Sigmoid colon (tissue), 7 donors: Measurements from ENCODE around the gene TSPAN18. TPM values are rescaled to one million over a fixed set of nuclear protein-coding genes. Genes with fewer than 3 reads are reported as not detected.
A peak's percentile ranks its signal among the peaks of the same experiment; 100 is the strongest.

Source experiments
- DNase-seq: peaks from one replicate; pipeline ENCODE4 v3.0.0-alpha.2; 2019
- H3K27ac ChIP-seq, 4 donors: fragments of 200-600 bp; sonication (generic); one replicate each; pipeline ENCODE4 v1.5.1; 2016 to 2019; ENCODE audit warnings: mild to moderate bottlenecking in 1 of 4
- H3K27me3 ChIP-seq, 3 donors: fragments of 200-600 bp; sonication (generic); one replicate each; pipeline ENCODE4 v1.5.1; 2019; ENCODE audit warnings: mild to moderate bottlenecking in 1 of 3
- H3K36me3 ChIP-seq, 4 donors: fragments of 200-600 bp; sonication (generic); one replicate each; pipeline ENCODE4 v1.5.1; 2016 to 2019
- H3K4me1 ChIP-seq, 4 donors: fragments of 200-600 bp; sonication (generic); one replicate each; pipeline ENCODE4 v1.5.1; 2017 to 2019
- H3K4me3 ChIP-seq, 4 donors: fragments of 200-600 bp; sonication (generic); one replicate each; pipeline ENCODE4 v1.5.1; 2017 to 2019; ENCODE audit warnings: mild to moderate bottlenecking in 2 of 4, moderate library complexity in 1 of 4
- H3K9me3 ChIP-seq, 4 donors: fragments of 200-600 bp in 3 of 4; sonication (generic) in 3 of 4; one replicate each; pipeline versions ENCODE4 v1.5.1 to v1.6.1; 2013 to 2019
- CTCF ChIP-seq, 4 experiments: fragments of 450-650 bp in 3 of 4; fragments of 200-600 bp in 1 of 4; IDR thresholded peaks; one replicate each; pipeline ENCODE4 v1.5.1; 2016 to 2019; ENCODE audit warnings: antibody characterized with exemption in 4 of 4, mild to moderate bottlenecking in 3 of 4, moderate library complexity in 2 of 4
- EP300 ChIP-seq, 4 donors: sonication (generic); formaldehyde crosslinking; IDR thresholded peaks; one replicate each; pipeline ENCODE4 v1.6.1; 2017; ENCODE audit warnings: antibody characterized with exemption in 4 of 4
- POLR2A ChIP-seq, 2 donors: fragments of 450-650 bp; IDR thresholded peaks; one replicate each; pipeline ENCODE4 v1.6.1; 2016; ENCODE audit warnings: antibody characterized with exemption in 2 of 2, mild to moderate bottlenecking in 2 of 2, moderate library complexity in 2 of 2
- POLR2AphosphoS5 ChIP-seq, 4 donors: sonication (generic); formaldehyde crosslinking; IDR thresholded peaks; one replicate each; pipeline ENCODE4 v1.6.1; 2017; ENCODE audit warnings: antibody characterized with exemption in 4 of 4
- whole genome bisulfite sequencing, 2 donors: extraction: QIAGEN DNeasy Blood & Tissue Kit; methylation state at CpG; one replicate each; pipeline ENCODE4 v1.1.7; 2013; 5-methylcytosine and 5-hydroxymethylcytosine counted together
- intact Hi-C: fragments of 100-400 bp; cut with DNase I; formaldehyde crosslinking; loops from one replicate; pipeline ENCODE4 v1.15.1; 2023
- polyA plus RNA-seq, 3 donors: library from polyadenylated mRNA; stranded (reverse); fragments of 200-250 nt; gene quantifications; one replicate each; pipeline ENCODE4 v1.2.3, GENCODE V29; 2013
- total RNA-seq, 4 donors: library from RNA; depleted of rRNA; stranded (reverse); fragments of >200 nt; gene quantifications; one replicate each; pipeline ENCODE4 v1.1.0, GENCODE V29; 2016
- donor health status: healthy with polysubstance abuse.
- donor health status: Bipolar disorder and iron deficiency.
- donor health status: healthy.

The TSPAN18 gene
- total and polyA plus RNA-seq, 7 donors, result 0.23 to 75.3 (median 13.8) TPM

GRCh38 chr11:44701276-44701675 is 25.5 kb upstream of the TSPAN18 start:
- intact Hi-C loops, result loop anchor here (2.0 to 5.0 kb wide), 2 partner anchors 64 to 74 kb away; no protein-coding TSS in a partner anchor
- H3K27me3 ChIP-seq, result no peaks in the 10 kb centered on the region
- H3K36me3 ChIP-seq, result no peaks in the 10 kb centered on the region
- H3K27ac ChIP-seq, result peak overlapping the region in 2 of 4 donors; percentile 30 to 51
- TF ChIP-seq POLR2AphosphoS5 (IDR thresholded peaks at IDR 0.05) (no peak), EP300 (IDR thresholded peaks at IDR 0.05) (no peak), POLR2A (IDR thresholded peaks at IDR 0.05) (no peak), CTCF (IDR thresholded peaks at IDR 0.05) (no peak)
- 18% methylated on average over 2 of the region's 2 CpGs for WGBS, 2 donors
- H3K9me3 ChIP-seq, result peaks cover 0 to 4% (median 0%) of the 10 kb centered on the region in 4 donors
- no peak for DNase-seq
- H3K4me3 ChIP-seq, result no peak overlapping the region
- H3K4me1 ChIP-seq, result peaks cover 0 to 34% (median 33%) of the 10 kb centered on the region in 4 donors

DNA sequence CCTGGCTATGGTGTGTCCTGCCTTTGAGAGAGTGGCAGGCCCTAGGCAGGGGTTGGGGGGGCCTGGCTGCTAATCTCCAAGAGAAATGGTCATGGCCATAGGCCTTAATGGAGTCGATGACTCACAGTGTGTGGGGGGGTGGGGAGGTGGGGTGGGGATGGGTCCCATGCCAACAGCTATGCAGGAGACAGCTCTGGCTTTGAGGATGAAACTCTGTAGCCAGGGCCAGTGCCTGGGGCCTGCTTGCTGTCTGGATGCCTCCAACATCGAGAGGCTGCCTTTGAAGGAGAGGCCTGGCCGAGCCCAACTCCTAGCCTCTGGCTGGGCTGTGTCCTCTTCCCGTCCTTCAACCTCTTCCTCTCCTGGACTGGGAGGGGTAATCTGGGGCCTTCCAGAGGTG is 23.9 kb upstream of the TSPAN18 start:
- DNase-seq, result peak; percentile 93
- no peaks in the 10 kb centered on the region for H3K27me3 ChIP-seq
- TF ChIP-seq EP300 (IDR thresholded peaks at IDR 0.05) (peak in 2 of 4 donors; percentile 22 to 34), POLR2AphosphoS5 (IDR thresholded peaks at IDR 0.05) (peak in 3 of 4 donors; percentile 71 to 75 (median 74)), POLR2A (IDR thresholded peaks at IDR 0.05) (no peak), CTCF (IDR thresholded peaks at IDR 0.05) (no peak)
- peaks cover 0 to 34% (median 33%) of the 10 kb centered on the region in 4 donors for H3K4me1 ChIP-seq
- intact Hi-C loops, result loop anchor here (5.0 kb wide), 1 partner anchor 76 kb away; no protein-coding TSS in a partner anchor
- H3K27ac ChIP-seq, result peak overlapping the region in 3 of 4 donors; percentile 69 to 81 (median 74)
- H3K4me3 ChIP-seq, result no peak overlapping the region
- no peaks in the 10 kb centered on the region for H3K36me3 ChIP-seq
- peaks cover 0 to 4% (median 0%) of the 10 kb centered on the region in 4 donors for H3K9me3 ChIP-seq
- 79 to 88% methylated on average over 4 of the region's 4 CpGs for WGBS, 2 donors

GRCh38 chr11:44707094-44707493 is 19.7 kb upstream of the TSPAN18 start:
- H3K36me3 ChIP-seq, result no peaks in the 10 kb centered on the region
- H3K9me3 ChIP-seq, result peaks cover 0 to 4% (median 0%) of the 10 kb centered on the region in 4 donors
- TF ChIP-seq CTCF (IDR thresholded peaks at IDR 0.05), result no peak
- TF ChIP-seq EP300 (IDR thresholded peaks at IDR 0.05), result no peak
- no peak for TF ChIP-seq POLR2AphosphoS5 (IDR thresholded peaks at IDR 0.05)
- no peak for TF ChIP-seq POLR2A (IDR thresholded peaks at IDR 0.05)
- 71 to 75% methylated on average over 2 of the region's 2 CpGs for WGBS, 2 donors
- no peaks in the 10 kb centered on the region for H3K27me3 ChIP-seq
- no peak overlapping the region for H3K27ac ChIP-seq
- no peak for DNase-seq
- no peak overlapping the region for H3K4me3 ChIP-seq
- intact Hi-C loops, result no loop called here
- H3K4me1 ChIP-seq, result peaks cover 0 to 12% (median 11%) of the 10 kb centered on the region in 4 donors

- intact Hi-C loops, result no loop called here
- H3K27ac ChIP-seq, result no peak overlapping the region
- DNase-seq, result no peak
- no peaks in the 10 kb centered on the region for H3K36me3 ChIP-seq
- TF ChIP-seq POLR2AphosphoS5 (IDR thresholded peaks at IDR 0.05) (no peak), POLR2A (IDR thresholded peaks at IDR 0.05) (no peak), EP300 (IDR thresholded peaks at IDR 0.05) (no peak), CTCF (IDR thresholded peaks at IDR 0.05) (no peak)
- H3K9me3 ChIP-seq, result peaks cover 0 to 4% (median 0%) of the 10 kb centered on the region in 4 donors
- no peaks in the 10 kb centered on the region for H3K27me3 ChIP-seq
- WGBS, 2 donors, result 76 to 83% methylated on average over 10 of the region's 10 CpGs
- no peak overlapping the region for H3K4me3 ChIP-seq
- H3K4me1 ChIP-seq, result peaks cover 0 to 3% (median 2%) of the 10 kb centered on the region in 4 donors
Measured at GRCh38 chr11:44708009-44708408, 18.8 kb upstream of the TSPAN18 start.
